WTC11 (cell line): ENCODE results near the gene PCNX1.

Experiments used
- CREB1 ChIP-seq: sonication (generic); formaldehyde crosslinking; IDR thresholded peaks from 2 replicates; pipeline ENCODE4 v1.8.0; 2023; ENCODE audit warnings: mild to moderate bottlenecking, missing genetic modification reagents
- CTCF ChIP-seq: fragments of 200-600 bp; IDR thresholded peaks from 2 replicates; pipeline ENCODE4 v1.8.0; 2022; ENCODE audit warnings: antibody characterized with exemption
- NR2C2 ChIP-seq: sonication (generic); formaldehyde crosslinking; IDR thresholded peaks from 2 replicates; pipeline ENCODE4 v1.8.0; 2022; ENCODE audit warnings: mild to moderate bottlenecking, missing genetic modification reagents
- ZNF423 ChIP-seq: fragments of 250-450 bp; sonication (Bioruptor Pico); IDR thresholded peaks from 2 replicates; pipeline ENCODE4 v2.1.2; 2022; ENCODE audit warnings: mild to moderate bottlenecking, moderate library complexity
- TF ChIP-seq, protein P1 (sequence below): sonication (generic); formaldehyde crosslinking; IDR thresholded peaks from 2 replicates; pipeline ENCODE4 v1.8.1; 2022; ENCODE audit warnings: missing genetic modification reagents, borderline replicate concordance

- TF ChIP-seq ZNF423, result no peak
- TF ChIP-seq CREB1 (CRISPR knock-in tag), result no peak
- TF ChIP-seq CTCF, result no peak
- TF ChIP-seq NR2C2, result no peak
- TF ChIP-seq, protein P1, sequence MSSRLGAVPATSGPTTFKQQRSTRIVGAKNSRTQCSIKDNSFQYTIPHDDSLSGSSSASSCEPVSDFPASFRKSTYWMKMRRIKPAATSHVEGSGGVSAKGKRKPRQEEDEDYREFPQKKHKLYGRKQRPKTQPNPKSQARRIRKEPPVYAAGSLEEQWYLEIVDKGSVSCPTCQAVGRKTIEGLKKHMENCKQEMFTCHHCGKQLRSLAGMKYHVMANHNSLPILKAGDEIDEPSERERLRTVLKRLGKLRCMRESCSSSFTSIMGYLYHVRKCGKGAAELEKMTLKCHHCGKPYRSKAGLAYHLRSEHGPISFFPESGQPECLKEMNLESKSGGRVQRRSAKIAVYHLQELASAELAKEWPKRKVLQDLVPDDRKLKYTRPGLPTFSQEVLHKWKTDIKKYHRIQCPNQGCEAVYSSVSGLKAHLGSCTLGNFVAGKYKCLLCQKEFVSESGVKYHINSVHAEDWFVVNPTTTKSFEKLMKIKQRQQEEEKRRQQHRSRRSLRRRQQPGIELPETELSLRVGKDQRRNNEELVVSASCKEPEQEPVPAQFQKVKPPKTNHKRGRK (CRISPR knock-in tag), result no peak
These were observed 141.1 kb downstream of the PCNX1 start for GRCh38 chr14:71048393-71048792.
